Right lobe of liver (tissue), 4 donors: ENCODE results near the gene UBN2.

Experiments
- CTCF ChIP-seq, 4 donors: fragments of 200-600 bp in 3 of 4; fragments of 450-650 bp in 1 of 4; IDR thresholded peaks; one replicate each; pipeline versions ENCODE4 v1.5.1 to v1.8.0; 2016 to 2022; ENCODE audit warnings: antibody characterized with exemption in 4 of 4, mild to moderate bottlenecking in 2 of 4
- POLR2A ChIP-seq: fragments of 450-650 bp; IDR thresholded peaks from one replicate; pipeline ENCODE4 v1.6.1; 2017; ENCODE audit warnings: antibody characterized with exemption, mild to moderate bottlenecking
- donor health status: DM: no; HTN: no; CAD: no.
- donor health status: DM: no; HTN: no; CAD: no.
- donor health status: DM: no; HTN: yes; CAD: no.

GRCh38 chr7:139339698-139340036 lies 108.6 kb downstream of the UBN2 start:
- TF ChIP-seq CTCF (IDR thresholded peaks at IDR 0.05) (no peak), POLR2A (no peak)
